GM21390 (cell line): ENCODE measurements around the gene OPCML.

Source experiments
- ATAC-seq: cut with Tn5 transposase; IDR thresholded peaks from one replicate; pipeline ENCODE4 v1.9.1; 2021; ENCODE audit not compliant: unreplicated experiment

OPCML gene

DNA sequence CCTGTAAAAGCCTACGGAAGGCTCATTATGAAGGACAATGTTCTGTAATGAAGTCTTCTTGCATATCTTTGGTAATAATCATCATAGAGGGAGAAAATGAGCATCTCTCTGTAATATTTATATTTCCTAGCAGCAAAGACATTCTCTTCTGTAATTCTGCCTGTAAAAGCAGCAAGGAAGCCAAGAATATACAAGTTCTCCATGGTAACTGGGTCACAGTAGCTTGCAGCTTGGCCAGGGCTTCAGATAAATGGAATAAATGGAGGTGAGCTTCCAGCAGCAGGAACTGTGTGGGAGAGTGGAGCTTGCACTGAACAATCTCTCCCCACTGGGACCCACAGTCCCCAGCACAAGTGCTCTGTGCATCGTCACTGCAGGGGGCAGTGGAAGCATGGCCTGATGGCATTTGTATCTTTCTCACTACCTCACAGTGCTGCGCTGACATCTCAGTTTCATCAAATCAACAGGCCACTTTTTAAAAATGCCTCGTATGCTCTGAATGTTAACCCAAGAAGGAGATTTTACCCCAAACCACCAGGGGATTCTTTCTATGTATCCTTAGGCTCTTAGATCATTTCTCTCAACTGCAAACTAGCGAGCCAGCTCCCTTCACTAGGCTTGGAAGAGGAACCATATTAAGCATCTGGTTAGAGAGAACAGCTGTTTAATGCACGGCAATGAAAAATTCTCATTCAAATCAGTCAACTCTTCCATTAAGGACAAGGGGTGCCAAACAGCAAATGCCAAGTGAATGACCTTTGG lies 1059.7 kb downstream of the OPCML start:
- ATAC-seq: no peak

DNA sequence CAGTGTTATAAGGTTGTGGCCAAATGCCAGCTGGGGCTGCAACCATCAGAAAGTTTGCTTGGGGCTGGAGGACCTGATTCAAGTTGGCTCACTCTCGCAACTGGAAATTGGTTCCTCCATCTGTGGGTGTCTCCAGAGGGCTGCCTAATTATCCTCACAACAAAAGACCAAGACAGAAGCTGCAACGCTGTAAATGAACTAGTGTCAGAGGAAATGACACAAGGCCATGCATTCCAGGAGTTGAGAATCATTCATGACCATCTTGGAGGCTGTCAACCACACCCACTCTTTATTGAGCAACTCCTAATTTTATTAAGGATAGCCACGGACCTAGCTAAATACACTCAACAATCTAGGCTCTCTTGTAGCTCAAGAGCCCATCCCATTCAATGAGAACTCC lies 1060.8 kb downstream of the OPCML start:
- no peak for ATAC-seq

- no peak for ATAC-seq
Measured at GRCh38 chr11:132466983-132467382, 1065.3 kb downstream of the OPCML start.

DNA sequence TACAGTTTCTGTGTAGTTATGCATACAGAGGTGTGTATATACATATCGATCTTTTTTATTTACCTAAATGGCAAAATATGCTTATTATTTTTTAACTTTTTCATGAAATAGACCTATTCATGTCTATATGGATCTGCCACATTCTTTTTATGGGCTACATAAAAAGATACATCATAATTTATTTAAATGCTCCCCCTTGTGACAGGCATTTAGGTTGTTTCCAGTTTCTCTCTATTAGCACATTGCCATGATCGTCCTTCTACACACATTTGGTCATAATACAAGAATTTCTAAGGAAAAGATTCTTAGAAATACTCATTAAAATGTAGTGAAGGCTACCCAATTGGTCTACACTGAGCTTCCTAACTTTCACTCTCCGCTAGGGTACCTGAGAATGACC lies 1067.4 kb downstream of the OPCML start:
- no peak for ATAC-seq

GRCh38 chr11:132464003-132464342 lies 1068.3 kb downstream of the OPCML start:
- no peak for ATAC-seq

DNA sequence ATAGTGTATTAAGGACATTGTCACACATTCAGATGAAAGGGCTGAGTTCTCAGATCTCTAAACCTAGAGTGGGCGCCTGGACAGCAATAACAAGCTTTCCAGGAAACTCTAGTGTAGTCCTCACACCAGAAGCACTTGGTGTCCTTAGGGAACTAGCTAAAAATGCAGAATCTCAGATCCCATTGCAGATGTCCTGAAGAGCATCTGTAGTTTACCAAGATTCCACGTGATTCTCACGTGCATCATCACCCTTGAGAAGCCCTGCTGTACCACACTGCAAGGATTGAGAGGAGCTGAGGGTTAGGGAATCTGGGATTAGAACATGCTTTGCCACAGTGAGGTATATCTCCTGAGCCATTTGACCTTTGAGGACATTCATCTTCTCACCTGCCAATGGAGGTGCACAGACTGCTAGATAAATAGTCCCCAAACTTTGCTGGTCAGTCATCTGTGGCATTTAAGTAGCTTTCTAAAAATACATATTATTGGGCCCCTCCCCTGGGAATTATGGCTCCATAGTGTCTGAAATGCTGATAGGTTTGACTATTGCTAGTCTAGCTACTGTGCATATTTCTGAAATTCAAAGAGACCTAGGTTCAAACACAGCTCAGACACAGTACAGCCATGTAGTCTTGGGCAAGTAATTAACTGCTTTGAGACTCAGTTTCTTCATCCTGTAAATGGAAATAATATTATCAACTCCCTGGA lies 1068.9 kb downstream of the OPCML start:
- no peak for ATAC-seq

DNA sequence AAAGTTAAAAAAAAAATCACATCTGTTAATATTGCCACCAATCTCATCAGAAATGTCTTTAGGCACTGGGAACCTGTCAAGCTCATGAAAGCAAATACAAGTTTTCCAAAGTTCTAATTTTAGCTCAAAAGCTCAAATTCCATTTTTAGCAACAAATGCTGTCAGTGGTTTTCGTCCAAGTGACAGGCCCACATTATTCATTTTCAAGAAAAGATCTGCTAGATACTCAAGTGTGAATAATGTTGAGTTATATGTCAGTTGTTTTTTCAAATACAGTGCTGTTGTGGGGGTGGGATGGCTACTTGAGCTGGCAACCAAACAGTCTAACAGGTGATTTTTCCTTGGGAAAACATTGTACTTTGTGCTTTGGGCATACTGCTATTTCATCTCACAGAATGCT lies 1072.6 kb downstream of the OPCML start:
- no peak for ATAC-seq

DNA sequence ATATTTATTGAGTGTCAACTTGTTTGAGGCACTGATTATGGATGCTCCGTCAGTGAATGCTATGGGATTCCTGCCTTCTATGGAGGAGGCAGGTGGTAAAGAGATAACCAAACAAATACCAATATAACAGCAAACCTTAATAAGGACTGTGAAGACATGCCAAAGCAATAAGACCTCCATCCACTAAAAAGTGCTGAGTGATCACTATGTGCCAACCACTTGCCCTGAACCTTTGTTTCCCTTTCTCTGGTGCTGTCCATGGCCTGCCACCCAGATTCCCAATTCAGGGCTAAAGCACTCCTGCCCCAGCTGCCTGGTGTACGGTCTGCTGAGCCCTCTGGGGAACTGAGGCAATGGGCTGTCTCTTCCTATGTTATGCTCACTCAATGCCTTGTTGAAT lies 1074.9 kb downstream of the OPCML start:
- no peak for ATAC-seq

DNA sequence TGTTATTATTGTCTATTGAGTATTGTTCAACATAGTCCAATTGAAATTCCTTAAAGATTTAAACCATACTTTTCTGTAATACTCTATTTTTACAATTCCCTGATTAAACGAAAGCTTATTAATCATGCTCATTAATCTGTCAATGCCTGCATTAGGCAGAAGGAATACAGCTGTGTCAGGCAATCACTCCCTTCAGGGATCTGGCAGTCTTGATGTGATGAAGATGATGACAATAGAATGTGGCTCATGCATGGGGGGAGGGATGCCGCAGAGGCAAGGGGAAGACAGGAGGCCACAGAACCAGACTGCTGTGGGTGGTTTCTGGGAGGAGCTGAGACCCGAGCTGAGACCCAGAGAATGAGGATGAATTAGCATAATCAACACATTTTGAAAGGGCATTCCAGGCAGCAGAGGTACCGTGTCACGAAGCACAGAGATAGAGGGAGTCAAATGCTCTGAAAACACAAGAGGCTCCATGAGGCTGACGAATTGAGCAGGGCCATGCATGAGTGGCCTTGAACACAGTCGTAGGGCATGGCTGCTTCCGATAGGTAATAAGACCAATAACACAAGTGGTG lies 1075.5 kb downstream of the OPCML start:
- no peak for ATAC-seq

- ATAC-seq: no peak
Measured at GRCh38 chr11:132455044-132455443, 1077.3 kb downstream of the OPCML start.

- ATAC-seq: no peak
Measured at GRCh38 chr11:132453406-132453805, 1078.9 kb downstream of the OPCML start.

DNA sequence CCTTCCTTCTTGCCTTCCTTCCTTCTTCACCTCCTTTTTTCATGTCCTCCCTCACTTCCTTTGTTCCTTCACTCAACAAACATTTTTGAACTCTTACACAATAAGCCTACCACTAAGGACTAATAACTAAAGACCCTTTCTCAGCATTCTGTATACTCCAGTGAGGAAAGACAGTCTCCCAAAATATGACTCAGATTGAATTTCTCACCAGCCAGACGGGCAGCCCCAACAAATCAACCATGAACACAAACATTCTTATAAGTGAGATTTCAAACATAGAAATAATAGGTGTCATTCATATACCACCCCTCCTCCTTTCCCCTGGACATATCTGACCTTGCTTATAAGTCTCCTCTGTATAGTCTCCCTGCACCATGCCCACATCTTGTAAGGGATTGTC lies 1079.7 kb downstream of the OPCML start:
- no peak for ATAC-seq

DNA sequence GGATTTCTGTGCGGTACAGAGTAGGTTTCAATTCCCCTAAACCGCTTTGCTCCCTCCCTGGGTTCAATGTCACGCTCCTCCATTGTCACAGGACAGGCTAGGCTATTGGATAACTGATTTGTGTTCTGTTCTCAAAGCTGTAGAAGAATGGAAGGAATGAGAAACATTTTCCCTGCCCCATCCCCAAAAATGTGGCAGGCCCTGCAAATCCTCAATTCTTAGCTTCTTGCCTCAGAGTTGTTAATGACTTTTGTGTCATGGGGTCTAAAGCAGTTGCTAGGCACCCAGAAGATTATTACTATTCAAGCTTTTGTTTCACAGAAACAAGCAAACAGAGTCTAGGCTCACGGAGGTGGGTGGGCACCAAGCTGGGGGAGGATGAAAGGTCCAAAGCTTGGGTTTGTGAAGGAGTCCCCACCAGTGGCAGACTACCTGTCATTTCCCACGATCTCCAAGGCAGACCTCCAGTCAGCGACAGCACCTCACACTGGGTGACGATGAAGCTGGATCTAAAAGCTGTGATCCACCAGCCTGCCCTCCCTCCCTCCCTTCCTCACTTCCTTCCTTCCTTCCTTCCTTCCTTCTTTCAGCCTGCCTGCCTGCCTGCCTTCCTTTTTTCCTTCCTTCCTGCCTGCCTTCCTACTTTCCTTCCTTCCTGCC lies 1080.2 kb downstream of the OPCML start:
- no peak for ATAC-seq

DNA sequence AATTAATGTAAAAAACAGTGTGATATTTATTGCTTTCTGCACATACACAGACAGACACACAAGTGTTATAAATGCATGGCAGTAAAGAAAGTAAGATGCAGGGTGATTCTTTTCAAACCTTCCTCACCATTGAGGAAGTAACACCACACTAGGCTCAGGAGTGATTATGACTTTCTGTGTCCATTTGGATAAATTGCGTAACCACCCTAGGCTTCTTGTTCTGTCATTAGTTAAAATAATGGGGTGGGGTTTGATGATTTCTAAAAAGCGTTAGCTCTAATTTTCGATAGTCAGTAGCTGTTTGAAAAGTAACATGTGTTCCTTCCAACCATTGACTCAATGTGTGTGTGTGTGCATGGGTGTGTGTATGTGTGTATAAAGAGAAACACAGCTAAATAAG lies 1081.7 kb downstream of the OPCML start:
- ATAC-seq: no peak

GRCh38 chr11:132448334-132448995 lies 1083.8 kb downstream of the OPCML start:
- no peak for ATAC-seq

GRCh38 chr11:132447761-132448160 lies 1084.5 kb downstream of the OPCML start:
- ATAC-seq: no peak

DNA sequence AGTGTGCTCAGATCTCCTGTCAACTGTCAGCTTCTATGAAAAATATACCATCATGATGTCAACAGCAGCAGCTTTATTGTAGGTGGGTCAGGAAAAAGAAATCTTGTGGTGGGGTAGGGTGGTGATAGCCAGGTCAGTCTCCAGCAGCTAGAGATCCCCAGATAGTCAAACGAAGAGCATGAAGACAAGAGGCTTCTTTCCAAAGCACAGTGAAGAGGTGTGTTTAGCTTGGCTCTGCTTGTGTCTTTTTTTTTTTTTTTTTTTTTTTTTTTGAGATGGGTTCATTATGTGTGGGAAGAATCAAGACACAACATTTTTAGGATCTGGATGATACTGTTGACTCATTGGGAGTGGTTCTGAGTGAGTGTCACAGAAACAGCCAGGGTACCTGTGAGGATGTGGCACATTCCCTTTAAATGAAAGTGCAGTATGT lies 1086.4 kb downstream of the OPCML start:
- no peak for ATAC-seq

- no peak for ATAC-seq
Measured at GRCh38 chr11:132444911-132445310, 1087.4 kb downstream of the OPCML start.

DNA sequence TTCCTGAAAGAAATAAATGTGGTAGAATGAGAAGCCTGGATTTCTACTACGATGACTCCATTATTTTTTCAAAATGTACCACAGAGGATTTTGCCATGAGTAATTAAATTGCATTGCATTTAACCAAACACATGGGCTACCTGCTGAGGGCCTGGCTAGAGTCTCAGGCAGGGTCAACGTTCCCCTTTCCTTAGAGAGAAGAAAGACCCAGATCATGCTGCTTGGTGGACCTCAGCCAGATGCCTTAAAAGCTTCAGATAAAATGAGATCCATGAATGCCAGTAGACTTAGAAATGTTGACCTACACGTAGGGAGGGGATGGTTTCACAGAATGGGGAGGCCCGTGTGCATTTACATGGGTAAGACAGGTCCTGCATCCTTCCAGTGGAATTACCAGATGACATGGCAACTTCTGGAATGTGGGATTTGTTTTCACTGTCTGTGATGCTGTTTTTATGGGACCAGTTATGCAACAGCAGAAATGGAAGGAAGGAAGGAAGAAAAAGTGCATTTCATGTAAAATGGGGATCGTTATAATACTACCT lies 1092.5 kb downstream of the OPCML start:
- no peak for ATAC-seq

GRCh38 chr11:132438418-132438817 lies 1093.9 kb downstream of the OPCML start:
- ATAC-seq: no peak
